Stimulated activated CD4-positive, alpha-beta T cell treated with anti-CD3 and anti-CD28 coated beads, Interleukin-2, amount 100 ng/mL, for 24 hours (primary cell): ENCODE results near the gene AMIGO1.

ENCODE experiments used
- DNase-seq, 2 donors: peaks; one replicate each; pipeline ENCODE4 v3.0.0-alpha.2; 2020

Gene AMIGO1

DNA sequence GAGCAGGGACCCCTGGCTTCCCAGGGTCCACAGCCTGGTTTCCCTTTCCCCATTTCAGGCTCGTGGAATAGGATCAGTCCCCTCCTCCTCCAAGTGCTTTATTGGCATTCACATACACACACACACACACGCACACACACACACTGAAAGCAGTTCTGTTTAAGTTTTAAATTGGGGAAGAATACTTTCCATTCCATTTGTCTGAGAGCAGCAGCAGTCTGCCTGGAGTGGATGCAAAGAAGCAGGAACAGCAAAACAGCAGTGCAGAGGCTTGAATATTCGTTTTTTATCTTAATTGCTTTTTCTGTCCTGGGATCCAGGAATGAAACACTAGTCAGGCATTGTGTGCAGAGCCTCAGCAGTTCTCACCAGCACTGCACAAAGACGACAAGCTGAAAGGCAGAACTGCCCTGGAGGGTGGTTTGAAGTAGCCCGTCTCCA, 8.6 kb downstream of the AMIGO1 start:
- DNase-seq, result no peak

DNA sequence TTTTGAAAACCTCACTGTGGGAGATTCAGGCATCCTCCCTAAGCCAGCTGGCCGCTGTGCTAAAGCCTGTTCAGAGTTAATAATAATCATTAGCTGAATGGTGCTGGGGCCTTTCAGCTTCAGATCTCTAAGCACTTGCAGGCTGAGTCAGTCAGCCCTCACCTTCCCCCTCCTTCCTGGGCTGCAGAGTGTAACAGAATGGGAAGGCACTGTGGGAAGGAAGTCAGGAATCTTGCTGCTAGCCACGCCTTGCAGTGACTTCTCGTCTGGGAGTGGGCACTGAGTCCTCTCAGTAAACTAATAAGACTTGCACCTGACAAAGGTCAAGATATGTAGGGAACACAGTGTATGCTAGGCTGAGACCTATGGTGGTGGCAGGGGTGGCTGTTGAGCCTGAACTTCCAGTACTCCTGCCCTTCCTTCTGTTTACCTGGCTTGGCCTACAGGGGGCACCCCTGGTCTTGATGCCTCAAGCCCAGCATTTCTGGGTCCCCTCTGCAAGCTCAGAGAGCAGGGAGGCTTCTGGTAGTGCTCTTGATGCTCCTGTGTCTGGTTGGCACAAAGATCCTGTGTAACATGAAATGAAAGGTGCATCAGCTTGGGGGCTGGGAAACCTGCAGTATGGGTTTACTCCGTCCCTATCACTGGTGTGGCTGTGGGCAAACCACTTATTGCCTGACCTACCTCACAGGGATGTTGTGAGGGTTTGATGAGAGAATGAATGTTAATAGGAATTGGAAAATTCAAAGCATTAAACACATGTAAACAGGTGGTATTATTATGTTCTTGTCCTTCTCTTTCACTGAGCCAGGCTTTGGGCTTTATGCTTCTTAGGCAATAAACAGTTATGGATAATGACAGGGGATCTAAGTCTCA, 9.6 kb downstream of the AMIGO1 start:
- peak; percentile 70 to 73 for DNase-seq

DNA sequence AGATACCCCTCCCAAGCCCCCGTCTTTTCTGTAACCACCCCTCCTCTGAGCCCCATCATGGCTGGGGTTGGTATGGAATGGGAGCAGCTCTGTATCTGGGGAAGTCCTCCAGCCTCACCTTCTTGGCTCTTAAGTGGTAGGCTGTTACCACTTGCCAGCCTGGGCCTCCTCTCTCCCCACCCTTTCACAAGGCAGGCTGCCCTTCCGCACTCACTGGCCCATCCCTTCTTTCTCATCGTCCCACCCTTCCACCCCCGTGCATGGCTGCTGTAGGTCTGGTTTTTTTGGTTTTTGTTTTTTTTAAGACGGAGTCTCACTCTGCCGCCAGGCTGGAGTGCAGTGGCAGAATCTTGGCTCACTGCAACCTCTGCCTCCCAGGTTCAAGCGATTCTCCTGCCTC, 10.4 kb downstream of the AMIGO1 start:
- DNase-seq, result no peak

DNA sequence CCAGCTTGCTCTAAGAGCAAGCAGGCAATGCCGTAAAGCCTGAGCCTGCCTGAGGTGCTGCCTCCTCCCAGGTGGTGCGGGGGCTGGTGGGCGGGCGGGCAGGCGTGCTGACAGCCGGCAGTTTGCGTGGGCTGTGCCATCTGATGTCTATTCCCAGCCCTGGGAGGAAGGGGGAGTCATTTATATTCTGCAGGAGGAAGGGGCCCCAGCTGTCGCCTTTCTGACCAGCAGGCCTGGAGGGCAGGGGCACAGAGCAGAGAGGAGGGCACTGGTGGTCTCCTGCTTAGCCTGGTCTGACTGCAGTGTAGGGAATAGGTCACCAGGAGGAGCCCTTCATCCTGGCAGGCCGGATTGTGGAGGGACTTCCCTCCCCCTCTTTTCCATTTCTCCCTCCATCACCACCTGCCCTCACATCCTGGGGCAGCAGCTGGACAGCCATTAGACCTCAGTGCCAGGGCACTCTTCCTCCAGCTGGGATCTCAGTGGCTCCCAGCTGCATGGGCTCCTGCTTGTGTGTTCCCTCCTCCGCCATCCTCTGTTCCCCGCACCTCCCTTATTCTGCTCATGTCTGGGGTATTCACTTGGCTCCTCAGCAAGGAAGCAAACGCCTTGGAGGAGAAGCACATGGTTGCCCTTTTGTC, 11.2 kb downstream of the AMIGO1 start:
- DNase-seq, result peak in 1 of 2 donors; percentile 33

DNA sequence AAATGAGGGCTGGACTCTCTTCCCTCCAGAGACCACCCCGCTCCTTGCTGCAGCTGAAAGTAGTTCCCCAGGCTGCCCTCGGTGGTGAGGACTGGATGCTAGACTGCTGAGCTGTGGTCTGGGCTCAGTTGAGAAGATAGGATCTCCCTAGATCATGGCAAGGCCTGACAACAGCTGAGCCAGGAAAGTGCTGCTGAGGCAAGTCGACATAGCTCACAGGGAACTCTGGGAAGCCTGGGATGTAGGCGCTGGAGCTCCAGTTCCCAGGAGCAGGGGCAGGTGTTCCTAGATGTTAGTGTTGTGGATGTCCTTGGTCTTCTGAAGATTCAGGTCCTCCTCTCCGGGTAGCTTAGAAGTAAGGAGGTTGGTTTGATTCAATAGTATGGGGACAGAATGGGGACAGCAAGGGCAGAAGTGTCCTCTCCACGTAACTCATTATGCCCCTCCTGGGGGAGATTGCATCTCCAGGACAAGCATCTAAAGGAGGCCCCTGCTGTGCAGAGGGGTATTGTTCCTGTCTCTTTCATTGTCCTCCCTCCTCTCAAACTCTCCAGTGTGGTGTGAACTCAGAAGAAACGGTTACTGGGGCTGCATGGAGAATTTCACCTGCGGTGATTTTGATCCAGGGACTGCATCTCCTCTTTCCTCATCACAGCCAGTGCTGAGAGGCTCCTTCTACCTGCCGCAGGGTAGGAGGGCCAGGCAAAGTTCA, 11.9 kb downstream of the AMIGO1 start:
- no peak for DNase-seq

DNA sequence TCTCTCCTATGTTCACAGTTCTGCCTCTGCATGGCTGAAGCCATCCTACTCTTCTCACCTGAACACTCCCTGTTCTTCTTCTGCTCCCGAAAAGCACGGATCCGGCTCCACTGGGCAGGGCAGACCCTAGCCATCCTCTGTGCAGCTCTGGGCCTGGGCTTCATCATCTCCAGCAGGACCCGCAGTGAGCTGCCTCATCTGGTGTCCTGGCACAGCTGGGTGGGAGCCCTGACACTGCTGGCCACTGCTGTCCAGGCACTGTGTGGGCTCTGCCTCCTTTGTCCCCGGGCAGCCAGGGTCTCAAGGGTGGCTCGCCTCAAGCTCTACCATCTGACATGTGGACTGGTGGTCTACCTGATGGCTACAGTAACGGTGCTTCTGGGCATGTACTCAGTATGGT, 13.8 kb downstream of the AMIGO1 start:
- DNase-seq, result no peak

DNA sequence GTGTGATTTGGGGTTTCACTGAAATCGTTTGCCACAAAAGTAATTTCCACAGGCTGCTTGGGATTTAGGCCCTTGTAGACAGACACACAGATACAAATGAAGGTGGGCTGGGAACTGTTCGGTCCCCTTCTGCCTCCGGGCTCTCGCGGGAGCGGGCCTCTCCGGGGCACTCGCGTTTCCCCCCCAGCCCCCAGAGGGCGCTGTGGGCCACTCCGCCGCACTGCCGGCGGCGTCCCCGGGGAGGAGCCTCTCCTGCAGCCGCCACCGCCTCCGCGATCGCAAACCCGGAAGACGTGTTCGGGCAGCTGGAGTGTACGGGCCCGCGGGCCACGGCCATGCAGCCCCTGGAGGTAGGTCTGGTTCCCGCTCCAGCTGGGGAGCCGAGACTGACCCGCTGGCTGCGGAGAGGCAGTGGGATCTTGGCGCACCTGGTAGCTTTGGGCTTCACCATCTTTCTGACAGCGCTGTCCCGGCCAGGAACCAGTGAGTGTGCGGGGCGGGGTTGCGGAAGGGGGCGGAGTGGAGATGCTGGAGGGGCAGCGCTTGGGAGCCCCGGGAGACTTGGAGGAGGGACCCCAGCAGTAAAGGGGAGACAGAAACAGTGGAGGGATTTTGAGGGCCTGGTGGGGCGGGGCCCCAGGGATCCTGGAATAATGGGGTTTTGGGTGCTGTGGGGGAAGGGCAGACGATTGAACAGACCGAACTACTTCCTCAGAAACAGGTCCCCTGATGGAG, 15.6 kb downstream of the AMIGO1 start, which contains the start of gene CYB561D1:
Gene CYB561D1 (plus strand): TSS at position 290 of the 735 bp plus-strand sequence. CDS start 46 bp downstream, at position 336.
- peak; percentile 91 to 92 for DNase-seq

DNA sequence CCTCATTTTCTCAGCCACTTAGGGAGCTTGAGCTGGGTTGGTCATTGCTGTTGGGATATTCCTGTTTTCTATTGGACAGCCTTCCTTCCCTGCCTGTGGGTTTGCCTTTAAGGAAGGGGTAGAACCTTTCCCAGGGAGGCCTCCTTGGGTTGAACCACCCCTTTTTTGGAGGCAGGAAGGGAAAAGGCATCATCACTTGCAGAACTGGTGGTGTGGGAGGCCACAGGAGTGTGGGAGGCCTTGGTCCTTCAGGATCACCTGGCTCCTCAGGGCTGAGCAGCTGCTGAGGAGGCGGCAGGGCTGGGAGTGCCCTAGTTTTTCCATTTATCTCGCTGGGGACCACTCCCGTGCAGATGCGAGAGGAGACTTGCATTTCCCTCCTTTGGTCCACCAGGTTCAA, 16.3 kb downstream of the AMIGO1 start:
- no peak for DNase-seq

DNA sequence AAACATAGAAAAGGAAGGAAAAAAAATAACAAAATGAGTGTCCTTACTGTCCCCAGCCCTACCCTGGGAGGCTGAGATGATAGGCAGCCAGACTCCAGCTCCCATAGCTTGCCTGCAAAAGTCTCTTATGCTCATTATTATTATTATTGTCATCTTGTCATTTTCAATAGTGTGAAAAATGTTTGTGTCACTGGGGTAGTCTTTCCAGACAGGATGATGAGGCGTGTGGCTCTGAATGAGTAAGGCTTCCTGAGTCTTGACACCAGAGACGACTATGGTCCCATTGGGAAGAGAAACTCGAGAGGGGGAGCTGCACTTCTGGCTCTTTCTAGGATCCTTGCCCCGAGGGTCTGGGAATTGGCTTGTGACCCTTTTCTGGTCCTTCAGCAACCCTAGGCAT, 16.7 kb downstream of the AMIGO1 start:
- no peak for DNase-seq

DNA sequence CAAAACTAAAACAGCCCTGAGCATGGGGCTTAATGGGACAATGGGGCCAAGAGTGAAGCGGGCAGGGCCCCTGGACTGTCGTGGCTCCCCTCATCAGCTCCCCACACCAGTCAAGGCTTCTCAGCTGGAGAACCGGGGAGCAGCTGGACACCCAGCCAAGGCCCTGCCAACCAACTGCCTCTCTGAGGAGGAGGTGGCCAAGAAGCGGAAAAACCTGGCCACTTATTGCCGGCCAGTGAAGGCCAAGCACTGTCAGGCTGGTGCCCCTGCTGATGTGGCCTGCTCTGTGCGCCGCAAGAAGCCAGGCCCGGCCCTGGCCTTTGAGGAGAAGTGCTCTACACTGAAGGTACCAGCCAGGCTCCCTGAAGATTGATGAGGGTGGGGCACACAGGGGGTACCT, 18.2 kb downstream of the AMIGO1 start:
- no peak for DNase-seq

DNA sequence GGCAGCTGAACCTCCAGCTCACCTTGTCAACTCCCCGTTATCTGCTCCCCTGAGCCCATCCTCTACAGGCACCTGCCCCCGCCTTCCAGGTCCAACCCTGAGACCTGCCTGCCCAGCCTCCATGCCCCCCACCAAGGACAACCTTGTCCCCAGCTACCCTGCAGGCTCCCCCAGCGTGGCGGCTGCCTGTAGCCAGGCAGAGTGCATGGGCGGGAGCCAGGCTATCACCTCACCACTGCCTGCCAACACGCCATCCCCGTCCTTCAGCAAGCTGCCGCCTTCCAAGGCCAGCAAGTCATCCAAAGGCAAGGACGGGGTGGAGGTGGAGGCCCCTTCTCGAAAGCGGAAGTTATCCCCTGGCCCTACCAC, 18.6 kb downstream of the AMIGO1 start:
- DNase-seq, result no peak

DNA sequence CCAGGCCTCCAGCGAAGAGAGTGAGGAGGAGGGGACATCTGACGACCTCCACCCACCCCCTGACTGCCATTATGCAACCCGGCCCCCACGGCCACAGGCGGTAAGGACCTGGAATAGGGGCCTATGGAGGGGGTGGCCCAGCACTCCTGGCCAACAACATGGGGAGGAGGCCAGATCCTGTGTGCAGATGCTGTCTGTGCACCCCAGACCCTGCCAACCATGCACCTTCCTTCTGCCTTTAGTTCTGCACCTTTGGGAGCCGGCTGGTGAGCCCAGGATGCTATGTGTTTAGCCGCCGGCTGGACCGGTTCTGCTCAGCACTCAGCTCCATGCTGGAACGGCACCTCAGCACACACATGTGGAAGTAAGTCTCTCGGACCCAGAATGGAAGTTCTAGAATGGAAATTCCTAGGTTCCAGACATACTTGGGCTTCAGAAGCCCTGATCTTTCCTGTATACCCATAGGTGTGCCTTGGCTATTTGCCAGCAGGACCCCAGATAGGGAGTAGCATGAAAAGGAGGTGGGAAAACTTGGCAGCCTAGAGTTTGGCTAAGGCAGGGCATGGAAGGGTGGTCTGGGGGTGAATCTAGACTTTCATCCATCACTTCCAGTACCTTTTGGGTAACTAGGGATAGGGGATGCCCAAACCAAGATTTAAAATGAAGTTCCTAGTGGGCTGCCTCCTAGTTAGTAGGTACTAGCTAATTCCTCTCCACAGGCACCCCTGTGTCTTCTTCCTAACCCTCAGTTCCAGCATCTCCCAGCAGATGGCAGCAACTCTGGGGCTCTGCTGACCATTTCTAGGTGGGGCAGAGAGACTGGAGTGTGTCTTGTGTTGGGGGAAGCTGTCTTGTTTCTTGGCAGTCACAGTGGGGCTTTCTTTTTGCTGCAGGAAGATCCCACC, 19.2 kb downstream of the AMIGO1 start:
- peak; percentile 79 to 82 for DNase-seq

DNA sequence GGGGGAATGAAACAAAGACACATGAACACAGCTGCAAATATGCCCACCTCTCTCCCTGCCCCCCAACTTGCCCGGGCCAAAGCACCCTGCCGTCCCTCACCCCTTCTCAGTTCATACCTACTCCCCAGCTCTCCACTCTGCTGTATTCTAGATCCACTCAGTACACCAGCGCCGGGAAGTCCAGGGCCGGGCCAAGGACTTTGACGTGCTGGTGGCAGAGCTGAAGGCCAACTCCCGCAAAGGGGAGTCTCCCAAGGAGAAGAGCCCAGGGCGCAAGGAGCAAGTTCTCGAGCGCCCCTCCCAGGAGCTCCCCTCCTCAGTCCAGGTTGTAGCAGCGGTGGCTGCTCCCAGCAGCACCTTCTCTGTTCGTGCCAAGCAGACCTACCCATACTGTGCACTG, 20.8 kb downstream of the AMIGO1 start:
- no peak for DNase-seq

DNA sequence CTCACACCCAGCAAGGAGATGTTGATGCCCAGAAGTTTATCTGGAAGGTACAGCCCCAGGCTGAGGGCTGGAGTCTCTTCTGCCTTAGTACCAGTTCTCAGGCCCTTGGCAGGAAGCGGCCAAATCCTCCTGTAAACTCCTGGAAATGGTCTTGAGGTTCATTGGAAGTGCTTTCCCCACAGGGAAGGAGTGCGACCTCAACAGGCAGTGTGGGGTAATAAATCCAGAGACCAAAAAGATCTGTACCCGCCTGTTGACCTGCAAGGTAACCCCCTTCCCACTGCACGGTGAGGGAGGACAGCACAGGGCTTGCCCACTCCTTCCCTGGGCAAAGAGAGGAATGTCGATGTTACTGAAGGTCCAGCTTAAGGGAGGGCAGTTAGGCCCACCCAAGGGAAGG, 21.3 kb downstream of the AMIGO1 start:
- no peak for DNase-seq

DNA sequence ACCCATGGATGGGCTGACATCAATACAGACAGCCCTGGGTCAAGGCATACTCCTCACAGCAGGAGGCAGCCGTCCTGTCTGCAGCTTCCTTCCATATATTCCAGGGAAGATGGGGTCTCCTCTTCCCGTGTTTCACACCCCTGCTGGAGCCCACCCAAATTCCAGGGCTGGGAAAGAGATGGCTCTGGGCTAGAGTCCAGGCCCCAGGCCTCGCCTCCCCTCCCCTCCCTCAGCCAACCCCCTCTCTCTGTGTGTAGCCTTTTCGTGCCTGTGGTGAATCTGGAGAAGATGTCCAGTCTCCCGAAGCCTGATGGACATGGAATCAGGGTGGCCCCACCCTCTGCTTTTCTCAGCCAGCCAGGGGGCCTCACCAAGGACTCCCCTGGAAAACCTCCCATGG, 22.3 kb downstream of the AMIGO1 start:
- DNase-seq, result no peak

DNA sequence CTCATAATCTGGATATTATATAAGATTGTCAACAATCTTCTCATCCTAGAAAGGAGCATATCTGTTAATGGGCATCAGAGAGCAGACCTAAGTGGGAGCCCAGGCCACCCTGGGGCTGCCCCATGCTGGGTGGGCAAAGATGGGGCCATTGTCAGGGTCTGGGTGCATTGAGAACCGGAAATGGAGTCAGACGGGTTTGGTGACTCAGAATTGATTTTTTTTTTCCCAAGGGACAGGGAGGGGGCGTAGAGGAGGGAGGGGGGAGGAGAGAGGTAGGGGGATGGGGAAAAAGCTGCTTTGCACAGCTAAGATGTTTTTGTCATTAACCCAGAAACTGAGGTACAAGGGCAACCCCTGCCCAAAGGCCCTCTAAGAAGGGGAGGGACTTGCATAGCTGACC, 24.5 kb downstream of the AMIGO1 start:
- no peak for DNase-seq

DNA sequence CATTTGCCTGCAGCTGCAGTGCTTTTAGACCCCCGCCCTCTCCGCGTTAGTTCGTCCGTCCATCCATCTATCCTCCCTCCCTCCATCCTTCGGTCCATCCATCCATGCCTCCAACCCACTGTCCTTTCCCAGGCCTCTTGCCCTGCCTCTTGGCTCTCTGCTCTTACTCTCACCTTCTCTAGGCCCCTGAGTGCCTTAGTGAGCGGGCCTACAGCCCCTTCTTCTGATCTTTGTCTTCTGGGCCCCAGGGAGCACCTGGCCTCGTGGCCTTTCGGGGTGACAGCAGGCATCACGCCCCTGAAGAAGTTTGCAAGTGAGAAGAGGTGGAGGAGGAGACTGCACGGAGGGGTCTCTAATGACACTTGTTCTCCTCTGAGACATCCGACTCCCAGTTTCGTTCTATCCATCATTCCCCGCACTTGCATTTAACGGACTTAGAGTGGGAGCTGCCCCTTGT, 25.0 kb downstream of the AMIGO1 start:
- peak in 1 of 2 donors; percentile 35 for DNase-seq

DNA sequence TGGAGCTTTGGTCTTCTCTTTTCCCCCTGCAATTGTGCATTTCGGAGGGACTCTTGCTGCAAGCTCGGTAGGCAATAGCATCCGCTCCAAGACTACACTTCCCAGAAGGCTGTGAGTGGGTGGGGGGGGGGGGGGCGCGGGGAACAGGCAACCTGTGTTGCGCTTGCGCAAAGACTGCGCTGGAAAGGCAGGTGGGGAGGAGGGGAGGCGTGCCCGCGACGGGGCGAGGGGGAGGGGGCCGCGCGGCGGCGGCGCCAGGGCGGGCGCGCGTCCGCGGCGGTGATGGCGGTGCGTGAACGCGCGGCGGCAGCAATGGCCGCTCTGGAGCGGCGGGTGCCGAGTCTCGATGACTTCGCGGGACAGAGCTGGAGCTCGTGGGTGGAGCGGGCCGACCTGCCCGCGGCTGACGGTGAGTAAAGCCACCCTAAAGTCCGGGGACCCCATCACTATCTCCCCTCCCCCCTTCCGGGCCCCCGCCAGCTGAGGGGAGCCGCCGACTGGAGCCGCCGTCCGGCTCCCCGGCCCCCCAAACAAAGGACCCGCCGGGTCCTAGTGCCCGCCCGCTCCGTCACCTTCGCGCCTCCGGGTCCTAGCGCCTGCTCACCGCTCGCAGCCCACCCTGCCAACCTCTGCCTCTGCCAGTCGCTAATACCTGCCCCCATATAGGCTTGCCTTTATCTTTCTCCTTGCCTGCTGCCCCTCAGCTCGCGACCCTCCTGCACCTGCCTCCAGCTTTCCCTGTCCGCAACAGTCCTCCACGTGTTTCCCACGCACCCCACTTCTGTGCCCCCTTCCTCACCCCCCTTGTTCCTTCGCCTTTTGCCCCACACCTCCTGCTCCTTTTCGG, 25.6 kb downstream of the AMIGO1 start, which contains the start of gene ATXN7L2:
Gene ATXN7L2 (plus strand): TSS at position 234 of the 847 bp plus-strand sequence. CDS start 49 bp downstream, at position 283.
- peak; percentile 89 for DNase-seq

DNA sequence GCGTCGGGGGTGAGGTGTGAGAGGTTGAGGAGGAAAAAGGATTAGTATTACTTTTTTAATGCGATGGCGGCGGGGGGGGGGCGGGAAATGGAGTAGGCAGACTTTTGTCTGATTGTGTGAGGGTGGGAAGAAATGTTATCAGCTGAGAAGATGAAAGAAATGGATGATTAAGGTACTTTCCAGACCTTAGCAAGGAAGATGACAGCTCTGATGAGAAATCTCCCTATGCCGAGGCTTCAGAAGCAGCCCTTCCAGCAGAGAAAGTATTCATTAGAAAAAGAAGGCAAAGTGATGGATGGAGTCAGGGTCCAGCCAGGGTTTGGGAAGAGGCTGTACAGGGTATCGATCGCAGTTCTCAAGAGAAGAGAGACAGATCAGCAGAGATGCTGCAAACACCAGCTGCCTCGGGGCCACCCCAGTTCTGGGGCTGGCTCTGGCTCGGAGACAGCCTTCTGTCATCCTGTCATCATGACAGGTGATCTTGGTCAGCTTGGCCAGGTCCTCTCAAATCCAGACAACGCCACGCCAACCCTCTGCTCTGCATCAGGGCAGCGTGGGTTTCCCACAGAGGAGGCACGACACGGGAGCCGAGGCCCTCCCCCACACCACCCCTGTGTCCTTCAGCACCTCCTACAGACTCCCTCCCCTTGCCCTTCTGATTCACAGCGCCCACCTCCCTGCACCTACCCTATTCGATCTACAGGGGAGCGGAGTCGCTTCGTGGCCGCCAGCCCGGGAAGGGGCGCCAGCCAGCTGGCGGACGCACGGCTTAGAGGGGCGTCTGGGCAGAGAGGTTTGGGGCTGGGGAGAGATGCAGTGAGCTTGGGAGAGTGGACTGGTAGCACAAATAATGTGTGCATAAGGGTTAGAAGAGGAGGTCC, 26.5 kb downstream of the AMIGO1 start:
- peak in 1 of 2 donors; percentile 41 for DNase-seq
